Tibial nerve (tissue), 4 donors: ENCODE results near the gene PAFAH1B2.

Experiments
- CTCF ChIP-seq, 5 experiments: fragments of 200-600 bp in 3 of 5; fragments of 450-650 bp in 2 of 5; sonication (generic) in 3 of 5; IDR thresholded peaks; one replicate each; pipeline ENCODE4 v1.5.1; 2016 to 2019; ENCODE audit warnings: antibody characterized with exemption in 5 of 5, mild to moderate bottlenecking in 3 of 5, moderate library complexity in 2 of 5
- EP300 ChIP-seq, 2 donors: sonication (generic); formaldehyde crosslinking; IDR thresholded peaks; one replicate each; pipeline ENCODE4 v1.6.1; 2017; ENCODE audit warnings: antibody characterized with exemption in 2 of 2, mild to moderate bottlenecking in 1 of 2
- POLR2A ChIP-seq, 2 donors: fragments of 450-650 bp; IDR thresholded peaks; one replicate each; pipeline ENCODE4 v1.6.1; 2017; ENCODE audit warnings: antibody characterized with exemption in 2 of 2, mild to moderate bottlenecking in 2 of 2, moderate library complexity in 2 of 2

GRCh38 chr11:117197516-117198456, 53.7 kb downstream of the PAFAH1B2 start:
- peak in 4 of 5 experiments; percentile 24 to 50 (median 32) for TF ChIP-seq CTCF (IDR thresholded peaks at IDR 0.05)
- no peak for TF ChIP-seq EP300 (IDR thresholded peaks at IDR 0.05)
- no peak for TF ChIP-seq POLR2A (IDR thresholded peaks at IDR 0.05)
